CD4-positive, alpha-beta T cell treated with Interferon alpha-2 for 1 hour (primary cell): Measurements from ENCODE around the gene SLC6A17.

Source experiments
- DNase-seq, 2 donors: peaks; one replicate each; pipeline ENCODE4 v3.0.0-alpha.2; 2020 to 2022

SLC6A17 gene

GRCh38 chr1:110243146-110243545, 92.9 kb downstream of the SLC6A17 start:
- no peak for DNase-seq

- peak in 1 of 2 donors; percentile 36 for DNase-seq
These were observed 93.3 kb downstream of the SLC6A17 start for GRCh38 chr1:110243574-110243973.

- no peak for DNase-seq
These were observed 95.8 kb downstream of the SLC6A17 start for GRCh38 chr1:110245876-110246620.

GRCh38 chr1:110248746-110249145, 98.5 kb downstream of the SLC6A17 start:
- DNase-seq, result no peak

DNA sequence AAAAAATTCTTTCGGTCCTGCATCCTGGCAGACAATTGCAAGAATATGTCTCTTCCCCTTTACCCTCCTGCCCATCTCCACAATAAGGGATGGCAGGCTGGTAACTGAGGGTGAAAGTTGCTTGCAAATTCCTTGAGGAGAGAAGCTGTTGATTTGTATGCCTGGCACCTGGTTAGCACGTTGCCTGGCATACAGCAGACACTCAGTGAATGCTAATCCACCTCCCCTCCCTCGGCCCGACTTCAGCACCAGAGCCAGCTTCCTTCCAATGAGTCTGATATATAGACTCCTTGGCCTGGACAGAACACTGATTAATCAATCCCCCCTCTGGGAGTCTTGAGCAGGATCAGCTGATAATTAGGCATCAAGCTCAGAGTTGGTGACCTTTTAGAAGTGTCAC, 99.0 kb downstream of the SLC6A17 start:
- no peak for DNase-seq

- DNase-seq, result no peak
These were observed 99.7 kb downstream of the SLC6A17 start for GRCh38 chr1:110250008-110250407.

- no peak for DNase-seq
These were observed 100.5 kb downstream of the SLC6A17 start for GRCh38 chr1:110250749-110251148.
